GM21576 (cell line): Measurements from ENCODE around the gene ARMC2.
"Not testable (repeated sequence)": the region's sequence is repeated elsewhere in the genome, so short reads cannot be mapped to it uniquely, and the experiment has no call there.

Source experiments
- ATAC-seq: cut with Tn5 transposase; IDR thresholded peaks from one replicate; pipeline ENCODE4 v1.9.1; 2021; ENCODE audit warnings: mild to moderate bottlenecking, moderate library complexity; ENCODE audit not compliant: unreplicated experiment

Gene ARMC2

DNA sequence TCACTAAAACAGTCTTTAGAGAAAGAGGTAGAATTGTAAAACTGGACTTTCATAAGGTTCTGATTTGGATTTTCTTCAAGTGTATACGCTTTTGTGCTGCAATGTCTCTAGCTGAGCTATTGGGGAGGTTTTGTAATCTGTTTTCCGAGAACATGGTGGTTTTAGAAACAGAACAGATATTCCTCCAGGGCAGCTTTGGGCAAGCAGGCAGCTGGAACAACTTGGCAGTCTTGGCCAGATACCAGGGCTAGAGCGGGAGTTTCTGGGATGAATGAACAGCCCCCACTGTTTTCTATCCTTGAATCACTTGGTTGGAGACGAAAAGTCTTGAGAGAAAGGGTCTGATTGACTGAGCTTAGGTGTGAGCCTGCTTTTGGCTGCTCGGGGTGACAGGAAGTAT, 17.1 kb upstream of the ARMC2 start:
- ATAC-seq = no peak

DNA sequence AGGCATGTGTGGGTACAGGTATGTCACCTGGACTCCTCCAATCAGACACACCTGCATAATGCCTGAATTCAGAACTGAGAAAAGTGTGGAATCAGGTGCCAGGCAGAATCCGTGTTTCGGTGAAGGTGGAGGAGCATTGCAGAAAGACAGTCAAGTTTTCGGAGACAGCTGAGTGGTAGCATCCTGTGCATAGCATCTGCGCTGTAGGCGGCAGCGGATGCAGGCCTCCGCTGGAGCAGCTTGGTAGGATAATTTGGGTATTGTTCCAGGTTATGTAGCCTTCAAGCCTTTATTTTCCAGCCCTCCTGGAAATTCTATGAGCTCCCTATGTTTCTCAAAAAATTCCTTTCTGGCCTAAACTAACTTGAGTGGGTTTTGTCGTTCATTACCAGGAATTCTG, 15.5 kb upstream of the ARMC2 start:
- ATAC-seq = no peak

DNA sequence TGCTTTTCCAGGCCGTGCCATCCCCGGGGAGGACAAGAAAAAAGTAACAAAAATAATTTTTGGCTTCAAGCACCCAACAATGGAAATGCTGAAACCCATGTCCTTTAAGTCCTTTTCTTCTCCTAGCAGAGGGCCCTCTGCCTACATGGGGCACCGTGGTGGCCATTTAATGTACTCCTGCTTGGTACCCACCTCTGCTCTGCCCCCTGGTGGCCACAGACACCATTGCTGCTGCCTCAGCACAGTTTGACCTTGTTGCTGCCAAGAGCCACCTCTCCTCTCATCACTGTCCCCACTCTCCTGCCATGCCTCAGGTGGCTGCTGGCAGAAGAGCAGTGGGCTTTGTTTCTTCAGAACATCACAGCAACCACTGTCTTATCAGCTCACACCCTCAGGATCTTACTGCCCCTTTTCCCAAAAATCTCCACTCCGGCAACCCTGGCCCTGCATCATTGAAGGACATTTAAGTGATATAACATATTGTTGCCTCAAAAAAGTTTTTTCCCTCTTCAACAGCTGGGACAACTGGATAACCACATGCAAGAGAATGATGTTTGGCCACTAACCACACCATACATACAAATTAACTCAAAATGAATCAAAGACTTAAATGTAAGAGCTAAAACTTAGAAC, 12.9 kb upstream of the ARMC2 start:
- peak; percentile 82 for ATAC-seq

DNA sequence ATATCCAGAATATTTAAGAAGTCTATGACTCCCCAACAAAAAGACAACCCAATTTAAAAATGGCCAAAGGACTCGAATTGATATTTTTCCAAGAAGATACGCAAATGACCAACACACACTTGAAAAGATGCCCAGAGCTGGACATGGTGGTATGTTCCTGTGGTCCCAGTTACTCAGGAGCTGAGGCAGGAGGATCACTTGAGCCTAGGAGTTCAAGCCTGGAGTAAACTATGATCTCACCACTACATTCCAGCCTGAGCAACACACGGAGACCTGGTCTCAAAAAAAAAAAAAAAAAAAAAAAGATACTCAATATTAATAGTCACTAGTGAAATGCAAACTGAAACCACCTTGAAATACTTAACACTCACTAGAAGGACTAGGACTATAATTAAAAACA, 12.2 kb upstream of the ARMC2 start:
- ATAC-seq = no peak

DNA sequence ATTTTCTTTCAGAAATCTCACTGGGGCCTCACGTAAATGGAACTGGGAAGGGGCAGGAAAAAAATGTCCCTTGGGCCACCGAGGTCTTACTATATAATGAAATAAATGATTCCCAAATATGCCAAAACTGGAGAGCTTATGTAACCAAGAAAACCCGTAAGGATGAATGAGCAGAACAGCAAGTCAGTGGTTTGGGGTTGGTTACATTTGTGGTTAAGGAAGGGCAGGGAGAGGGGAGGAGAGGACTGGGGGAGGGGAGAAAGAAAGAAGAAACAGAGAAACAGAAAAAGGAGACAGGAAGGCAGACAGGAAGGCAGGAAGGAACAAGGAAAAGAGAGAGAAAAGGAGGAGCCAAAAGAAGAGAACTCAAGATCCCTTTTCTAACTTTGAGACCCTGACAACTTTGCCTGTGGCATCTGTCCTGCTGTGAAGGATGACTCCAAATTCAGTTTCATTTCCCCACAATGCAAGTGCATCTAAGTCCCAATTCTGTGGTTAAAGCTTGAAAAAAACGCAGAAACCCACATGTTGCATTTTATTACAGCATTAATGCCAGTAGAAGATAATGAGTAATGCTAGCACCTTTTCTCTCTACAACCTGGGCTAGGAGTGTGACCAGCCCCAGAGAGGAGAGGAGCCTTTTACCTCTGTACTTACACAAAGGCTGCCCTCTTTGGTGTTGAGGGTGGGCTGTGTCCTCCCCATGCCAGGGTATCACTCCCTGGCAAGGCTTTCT, 10.8 kb upstream of the ARMC2 start:
- ATAC-seq = no peak

DNA sequence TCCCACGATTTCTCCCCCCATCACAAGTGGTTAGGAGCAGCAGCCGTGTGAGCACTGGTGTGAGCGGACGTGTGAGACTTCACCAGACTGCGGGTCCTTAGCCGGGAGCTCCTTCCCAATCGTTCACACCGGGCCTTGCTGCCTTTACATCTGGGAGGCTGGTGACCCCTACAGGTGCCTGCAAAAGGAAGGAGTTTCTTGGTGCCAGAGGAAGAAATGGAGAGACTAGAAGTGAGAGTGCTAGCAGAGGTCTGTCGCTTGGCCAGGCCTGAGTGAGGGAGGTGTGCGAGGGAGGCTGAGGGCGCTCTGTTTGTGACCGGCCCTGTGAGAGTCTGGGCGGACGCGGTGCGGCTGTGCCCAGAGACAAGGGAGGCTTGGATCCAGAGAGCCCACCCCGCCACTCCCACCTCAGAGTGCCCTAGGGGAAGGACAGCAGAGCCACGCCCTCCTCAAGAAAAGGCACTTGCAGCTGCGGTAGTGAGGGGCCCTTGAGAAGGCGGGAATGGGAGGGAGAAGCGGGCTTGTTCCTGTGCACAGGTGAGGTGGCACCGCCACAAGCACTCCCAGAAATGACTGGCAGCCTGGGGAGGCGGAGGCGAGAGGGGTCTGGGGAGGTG, 10.0 kb upstream of the ARMC2 start:
- ATAC-seq = no peak

DNA sequence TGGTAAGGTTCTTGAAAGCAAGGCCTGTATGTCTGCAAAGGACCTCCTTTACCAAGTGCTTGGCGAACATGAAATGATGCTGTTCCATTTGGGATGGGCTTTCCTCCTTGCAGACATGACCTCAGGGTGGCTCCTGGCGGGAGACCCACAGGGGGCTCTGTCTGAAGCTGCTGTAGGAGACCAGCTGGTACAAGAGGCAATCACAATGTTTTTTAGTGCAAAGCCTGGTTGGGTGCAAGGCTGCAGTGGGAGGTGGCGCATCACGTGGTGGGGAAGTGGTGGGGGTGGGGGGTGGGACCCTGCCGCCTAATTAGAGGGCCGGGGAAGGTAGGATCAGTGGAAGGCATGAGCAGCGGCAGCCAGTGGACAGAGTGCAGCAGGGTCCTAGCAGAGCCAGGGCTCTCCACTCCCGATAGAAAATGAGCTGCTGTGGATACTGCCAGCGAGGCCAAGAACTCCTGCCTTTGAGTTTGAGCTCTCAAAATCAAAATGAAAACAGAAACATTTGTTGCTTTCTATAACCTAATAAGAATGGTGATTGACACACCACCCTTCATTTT, 9.1 kb upstream of the ARMC2 start:
- no peak for ATAC-seq

DNA sequence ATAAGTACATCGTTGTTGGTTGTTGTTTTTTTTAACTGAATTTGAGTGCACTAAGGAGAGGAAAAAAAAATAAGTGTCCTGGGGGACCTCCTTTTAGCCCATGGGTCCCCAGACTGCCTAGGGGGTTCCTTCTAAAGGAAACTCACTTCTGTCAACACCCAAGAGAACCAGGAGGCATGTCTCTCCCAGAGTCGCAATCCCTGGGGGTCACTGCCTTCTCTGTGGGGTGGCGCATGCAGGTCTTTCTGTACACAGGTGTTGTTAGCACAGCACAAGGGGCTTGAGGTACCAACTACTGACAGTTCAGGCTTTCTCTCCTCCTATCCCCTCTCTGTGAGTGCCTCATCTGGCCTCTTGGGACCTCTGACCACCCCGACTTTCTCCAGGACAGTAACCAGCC, 7.3 kb upstream of the ARMC2 start:
- ATAC-seq = no peak

DNA sequence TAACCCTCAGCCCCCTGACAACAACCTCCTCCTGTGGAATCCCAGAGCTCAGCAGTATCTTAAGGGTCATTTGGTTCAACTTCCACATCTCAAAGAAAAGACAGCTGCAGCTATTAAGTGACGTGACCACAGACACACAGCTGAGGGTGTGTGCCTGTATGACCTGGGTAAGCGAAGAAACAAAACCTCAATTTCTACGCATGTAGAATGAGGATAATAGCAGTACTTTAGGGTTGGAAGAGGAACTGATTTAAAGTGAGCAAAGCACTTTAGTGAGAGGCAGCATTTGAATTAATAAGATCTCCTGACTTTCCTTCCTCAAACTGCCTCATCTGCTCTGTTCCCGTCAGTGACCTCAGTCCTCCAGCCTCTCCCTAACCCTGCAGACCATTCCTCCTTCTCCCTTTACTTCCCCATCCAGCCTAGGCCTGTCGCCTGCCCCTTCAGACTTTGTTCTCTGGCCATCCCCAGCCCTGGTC, 6.8 kb upstream of the ARMC2 start:
- no peak for ATAC-seq

DNA sequence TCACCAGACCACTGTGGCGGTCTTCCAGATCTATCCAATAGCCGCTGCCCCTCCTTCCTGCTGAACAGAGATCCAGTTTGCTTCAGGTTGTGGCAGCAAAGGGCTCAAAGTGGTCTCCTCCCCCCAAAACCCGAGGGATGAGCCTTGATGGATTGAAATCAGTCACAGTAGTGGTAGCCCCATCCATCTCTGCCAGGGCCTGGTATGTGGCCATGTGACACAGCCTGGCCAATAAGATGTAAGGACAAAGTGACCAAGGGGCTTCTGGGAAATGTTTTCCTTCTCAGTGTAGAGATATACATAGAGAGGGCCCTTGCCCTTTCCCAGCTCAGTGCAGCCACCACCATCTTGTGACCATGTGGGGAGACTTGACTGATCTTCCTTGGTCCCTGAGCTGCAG, 4.1 kb upstream of the ARMC2 start:
- no peak for ATAC-seq

DNA sequence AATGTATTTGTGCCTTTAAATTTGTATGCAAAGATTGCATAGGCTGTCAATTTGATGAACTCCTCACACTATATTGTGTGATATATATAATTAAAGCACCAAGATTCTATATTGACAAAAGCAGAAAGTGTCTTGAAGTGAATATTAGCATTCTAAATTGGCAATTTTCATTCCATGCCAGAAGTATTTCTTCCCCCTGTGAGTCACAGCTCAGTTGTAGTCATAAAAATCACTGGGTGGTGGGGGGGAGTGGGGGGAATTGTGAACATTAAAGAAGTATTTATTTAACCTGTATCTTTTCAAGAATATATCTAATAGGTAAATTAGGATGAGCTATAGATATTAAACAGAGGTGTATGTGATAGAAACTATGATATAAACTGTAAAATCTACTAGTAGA, 3.1 kb upstream of the ARMC2 start:
- ATAC-seq = no peak

DNA sequence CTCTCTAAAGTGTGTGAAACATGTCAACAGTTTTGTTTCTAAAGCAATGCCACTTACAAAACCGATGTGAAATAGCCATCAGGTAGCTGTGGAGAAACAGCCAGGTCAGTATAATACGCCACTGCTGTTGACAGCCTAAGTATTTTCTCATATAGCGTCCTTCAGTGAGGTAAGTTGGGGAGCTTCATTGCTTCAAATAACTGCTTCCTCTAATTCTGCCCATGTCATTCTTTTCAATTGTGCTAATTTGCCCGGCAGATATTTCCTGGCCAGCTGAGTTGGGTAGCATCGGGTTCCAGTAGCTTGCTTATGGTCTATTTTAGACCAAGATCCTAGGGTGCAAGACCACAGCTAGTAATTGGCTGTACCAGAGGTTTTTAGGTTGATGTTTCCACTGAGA, 2.1 kb upstream of the ARMC2 start:
- ATAC-seq = no peak

DNA sequence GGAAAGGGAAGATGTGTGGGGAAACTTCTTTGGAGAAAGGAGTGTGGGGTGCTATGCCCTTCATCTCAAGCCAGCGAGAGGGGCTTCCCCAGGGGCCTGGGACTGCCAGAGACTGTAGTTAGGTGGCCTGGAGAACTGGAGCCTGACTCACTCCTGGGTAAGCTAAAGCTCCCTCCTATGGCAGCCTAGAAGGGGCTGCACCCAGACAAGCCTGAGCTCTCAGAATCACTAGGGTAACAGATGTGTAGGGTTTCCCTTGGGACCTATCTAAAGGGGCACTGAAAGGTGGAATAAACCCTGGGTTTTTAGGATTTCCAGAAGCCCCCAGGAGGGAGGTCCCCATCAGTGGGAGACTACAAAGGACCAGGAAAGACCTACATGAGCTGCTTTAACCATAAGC, 1.6 kb upstream of the ARMC2 start:
- no peak for ATAC-seq

DNA sequence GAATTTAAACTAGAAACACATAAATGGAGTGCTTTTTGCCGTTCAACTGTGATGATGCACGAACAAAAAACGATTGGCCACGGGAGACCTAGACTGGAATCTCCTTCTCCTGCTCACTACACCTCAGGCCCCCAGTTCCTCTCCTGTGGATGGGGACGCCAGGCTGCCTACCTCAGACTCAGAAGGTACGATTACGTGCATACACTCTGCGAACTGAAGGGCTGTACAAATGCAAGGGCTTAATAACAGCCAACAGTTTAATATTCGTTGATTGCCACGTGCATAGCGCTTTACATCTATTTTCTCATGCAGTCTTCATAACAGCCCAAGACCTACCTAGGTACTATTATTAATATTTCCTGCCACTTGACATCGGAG, 495 bp upstream of the ARMC2 start:
- no peak for ATAC-seq

DNA sequence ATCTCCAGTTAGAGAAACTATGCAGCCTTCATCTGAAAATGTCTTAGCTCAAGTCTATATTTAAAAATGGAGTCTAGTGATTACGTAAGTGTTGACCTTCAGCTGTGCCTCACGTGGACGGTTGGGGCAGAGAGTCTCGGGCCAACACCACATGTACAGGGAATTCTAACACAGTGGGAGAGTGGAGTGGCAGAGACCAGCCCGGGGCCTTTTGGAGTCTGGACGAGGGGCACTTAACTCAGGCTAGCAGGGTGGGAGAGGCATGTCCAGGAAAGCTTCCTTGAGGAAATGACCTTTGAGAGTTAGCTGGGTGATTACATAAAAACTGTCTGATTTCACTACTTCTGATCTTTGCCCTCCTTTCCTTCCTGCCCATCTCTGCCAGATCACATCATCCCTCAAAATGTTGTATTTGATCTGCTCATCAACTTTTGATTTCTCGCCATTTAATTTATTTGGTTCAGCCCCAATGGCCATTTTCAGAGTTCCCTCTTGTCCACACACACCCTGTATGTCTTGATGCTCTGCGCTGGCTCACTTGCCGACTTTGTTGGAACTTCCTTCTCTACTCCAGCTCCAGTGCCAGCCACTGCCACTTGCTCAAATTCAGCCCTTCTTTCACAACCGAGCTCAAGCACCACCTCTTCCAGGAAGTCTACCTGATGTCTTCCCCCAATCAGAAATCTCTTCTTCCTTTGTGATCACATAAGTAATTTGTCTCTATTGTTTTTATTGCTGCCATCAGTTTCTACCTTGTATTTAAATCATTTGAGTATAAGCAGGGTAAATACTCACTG, 2.6 kb downstream of the ARMC2 start:
- no peak for ATAC-seq

DNA sequence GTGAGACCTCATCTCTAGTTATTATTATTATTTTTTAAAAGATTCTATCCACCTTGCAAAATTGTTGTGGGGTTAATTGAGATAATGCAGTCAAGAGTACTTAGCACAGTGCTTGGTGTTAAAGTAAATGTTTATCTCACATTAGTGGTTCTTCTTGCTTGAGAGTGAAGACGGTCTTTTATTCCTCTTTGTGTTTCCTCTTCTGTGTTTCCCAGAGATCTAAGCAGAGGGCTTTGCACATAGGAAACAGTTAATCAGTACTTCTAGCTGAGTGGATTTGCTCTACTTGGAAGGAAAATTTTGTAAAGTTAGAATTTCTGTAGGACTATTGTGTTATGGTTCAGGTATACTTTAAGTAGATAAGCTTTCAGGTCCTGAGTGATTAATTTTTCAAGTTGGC, 3.5 kb downstream of the ARMC2 start:
- ATAC-seq = no peak

DNA sequence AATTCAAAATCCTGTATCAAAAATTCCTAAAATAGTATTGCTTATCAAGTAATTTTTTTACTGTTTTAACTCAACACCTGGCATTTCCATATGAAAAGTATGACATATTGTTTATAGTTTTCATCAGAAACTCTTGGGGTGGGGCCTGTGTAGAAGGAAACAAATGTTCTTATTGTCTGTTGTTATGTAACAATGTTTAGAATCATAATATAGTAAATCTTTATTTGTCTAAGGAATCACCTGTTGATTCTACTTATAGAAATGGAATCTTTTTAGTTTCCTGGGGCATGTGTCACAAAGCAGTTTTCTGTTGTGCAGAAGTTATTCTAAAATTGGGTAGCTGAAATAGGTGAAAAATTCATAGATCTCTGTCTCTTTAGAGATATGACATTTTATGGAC, 4.9 kb downstream of the ARMC2 start:
- ATAC-seq = no peak

DNA sequence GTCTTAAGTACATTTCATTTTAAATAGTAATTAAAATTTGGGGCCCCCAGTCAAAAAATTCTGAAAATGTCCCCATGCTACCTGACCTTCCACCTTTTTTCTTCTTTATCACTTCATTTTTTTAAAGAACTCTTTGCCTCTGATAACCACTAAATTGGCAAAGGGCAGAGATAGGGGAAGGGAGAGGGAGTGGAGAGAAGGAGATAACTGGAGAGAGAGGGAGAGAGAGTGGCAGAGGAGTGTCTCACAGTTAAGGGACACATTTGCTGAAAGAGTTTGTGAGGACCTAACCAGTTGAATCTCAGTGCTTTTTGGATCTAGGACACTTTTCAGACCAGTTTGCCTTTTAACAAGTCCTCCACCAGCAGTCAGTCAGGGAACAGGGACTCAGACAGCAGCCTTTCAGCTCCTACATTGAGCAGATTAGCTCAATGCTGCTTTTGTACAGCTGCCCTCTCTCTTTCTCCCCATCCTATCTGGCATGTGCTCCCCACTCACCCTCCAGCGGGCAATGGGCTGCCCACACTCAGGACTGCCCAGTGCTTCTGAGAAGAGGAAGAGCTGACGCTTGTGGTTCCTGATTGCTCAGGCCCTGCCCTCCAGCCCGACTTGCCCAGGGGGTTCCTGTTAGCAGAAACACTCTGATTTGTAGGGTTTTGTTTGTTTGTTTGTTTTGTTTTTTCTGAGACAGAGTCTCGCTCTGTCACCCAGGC, 14.4 kb downstream of the ARMC2 start:
- ATAC-seq = no peak

DNA sequence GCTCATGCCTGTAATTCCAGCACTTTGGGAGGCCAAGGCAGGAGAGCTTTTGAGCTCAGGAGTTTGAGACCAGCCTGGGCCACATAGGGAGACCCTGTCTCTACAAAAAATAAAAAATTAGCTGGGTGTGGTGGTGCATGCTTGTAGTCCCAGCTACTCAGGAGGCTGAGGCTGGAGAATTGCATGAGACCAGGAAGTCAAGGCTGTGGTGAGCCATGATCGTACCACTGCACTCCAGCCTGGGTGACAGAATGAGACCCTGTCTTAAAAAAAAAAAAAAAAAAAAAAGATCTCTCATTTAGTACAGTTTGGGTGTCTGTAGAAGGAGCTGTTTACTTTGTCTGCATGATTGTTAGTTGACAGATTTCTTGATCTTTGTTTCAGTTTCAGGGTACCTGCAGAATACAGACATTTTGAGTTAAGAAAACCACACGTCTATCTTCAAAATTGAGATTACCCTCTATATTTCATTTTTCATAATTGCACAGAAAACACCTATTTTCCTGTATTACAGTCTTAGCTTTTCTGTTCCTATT, 17.6 kb downstream of the ARMC2 start:
- not testable (repeated sequence) for ATAC-seq

DNA sequence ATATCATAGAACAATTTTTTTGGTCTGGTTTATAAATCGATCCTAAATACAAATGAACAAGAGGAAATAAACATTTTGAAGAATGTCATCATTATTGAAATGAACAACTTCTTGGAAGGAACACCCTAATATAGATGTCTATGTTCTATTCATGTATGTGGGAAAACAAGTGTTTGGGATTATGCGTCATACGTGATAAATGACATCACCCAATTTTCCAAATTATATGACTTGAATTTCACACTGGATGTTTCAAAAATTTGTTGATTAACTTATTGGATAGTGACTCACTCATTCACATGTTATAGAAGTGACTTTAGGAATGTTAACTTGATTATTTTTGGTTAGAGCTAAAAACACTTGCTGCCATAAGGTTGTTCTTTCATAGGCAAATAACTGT, 18.6 kb downstream of the ARMC2 start:
- ATAC-seq = no peak
